Testis (tissue), 2 donors: ENCODE measurements around the gene CACNA2D3.

Source experiments
- CTCF ChIP-seq, 3 experiments: fragments of 450-650 bp in 2 of 3; fragments of 200-600 bp in 1 of 3; sonication (generic) in 1 of 3; IDR thresholded peaks; one replicate each; pipeline ENCODE4 v1.5.1; 2016 to 2019; ENCODE audit warnings: antibody characterized with exemption in 3 of 3, mild to moderate bottlenecking in 2 of 3, moderate library complexity in 1 of 3
- POLR2A ChIP-seq: fragments of 450-650 bp; IDR thresholded peaks from one replicate; pipeline ENCODE4 v1.6.1; 2017; ENCODE audit warnings: antibody characterized with exemption, mild to moderate bottlenecking, moderate library complexity

DNA sequence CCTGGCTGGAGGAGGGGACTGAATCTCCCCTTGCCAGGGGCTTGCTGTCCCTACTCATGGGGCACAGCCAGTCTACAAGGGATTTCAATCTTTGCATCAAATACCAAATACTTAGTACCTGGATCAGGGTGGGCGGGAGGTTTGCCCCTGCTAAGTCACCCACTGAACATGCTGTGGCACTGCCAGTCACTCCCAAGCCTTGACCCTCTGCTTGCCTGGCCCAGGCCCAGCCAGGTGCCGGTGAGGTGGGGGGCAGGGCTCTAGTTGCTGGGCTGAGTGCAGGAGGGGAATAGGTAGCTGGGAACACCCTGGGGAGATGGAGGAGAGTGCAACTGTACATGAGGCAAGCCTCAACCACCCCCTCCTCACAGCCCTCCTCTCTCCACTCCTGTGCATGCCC is 941.8 kb downstream of the CACNA2D3 start:
- TF ChIP-seq CTCF (IDR thresholded peaks at IDR 0.05) (no peak), POLR2A (no peak)
